Memory B cell (primary cell): ENCODE data around the gene CAMK2D.

Experiments used
- ATAC-seq: fragments of 150-1000 bp; cut with Tn5 transposase; 2 replicates; pipeline ENCODE4 v1.10.0; 2021; ENCODE audit warnings: low read depth, mild to moderate bottlenecking, moderate library complexity
- DNase-seq, 2 donors: peaks; one replicate each; pipeline ENCODE4 v3.0.0; 2022; ENCODE audit warnings: low spot score in 2 of 2
- H3K27ac Mint-ChIP-seq: one replicate; pipeline ENCODE4 v1.8.0; 2022; ENCODE audit warnings: mild to moderate bottlenecking, moderate library complexity, mixed read lengths
- H3K27me3 Mint-ChIP-seq: one replicate; pipeline ENCODE4 v1.8.0; 2022; ENCODE audit warnings: mixed read lengths
- H3K36me3 Mint-ChIP-seq: one replicate; pipeline ENCODE4 v1.8.0; 2022; ENCODE audit warnings: mild to moderate bottlenecking, mixed read lengths
- H3K4me1 Mint-ChIP-seq: one replicate; pipeline ENCODE4 v1.8.0; 2022; ENCODE audit warnings: mixed read lengths
- H3K4me3 Mint-ChIP-seq: one replicate; pipeline ENCODE4 v1.8.0; 2022; ENCODE audit warnings: mild to moderate bottlenecking, moderate library complexity, mixed read lengths
- H3K9me3 Mint-ChIP-seq: one replicate; pipeline ENCODE4 v1.8.0; 2022; ENCODE audit warnings: mixed read lengths

Gene CAMK2D

DNA sequence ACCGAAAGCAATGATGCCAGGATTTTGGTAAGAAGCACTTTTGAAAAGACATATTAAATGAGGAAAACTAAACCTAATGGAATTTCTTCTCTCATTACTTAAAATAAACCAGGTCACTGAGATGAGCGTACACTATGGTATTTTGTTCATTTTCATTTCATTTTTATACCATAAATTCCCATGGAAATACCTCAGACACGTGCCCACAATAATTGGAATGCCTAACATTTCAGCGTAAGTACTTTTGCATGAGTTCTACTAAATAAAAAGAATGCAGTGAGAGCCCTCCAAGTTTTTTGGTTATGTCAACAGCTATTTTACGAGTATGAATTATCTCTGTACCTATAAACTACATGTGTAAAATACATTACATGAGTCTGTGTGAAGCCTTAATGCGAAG is 3.2 kb downstream of the CAMK2D start:
- Mint-ChIP-seq H3K4me1 (peaks cover 17% of the 10 kb centered on the region), H3K27ac (no peak overlapping the region), H3K4me3 (no peak overlapping the region), H3K27me3 (no peaks in the 10 kb centered on the region), H3K9me3 (no peaks in the 10 kb centered on the region), H3K36me3 (peaks cover 7% of the 10 kb centered on the region)
- no peak for DNase-seq
- no peak for ATAC-seq

DNA sequence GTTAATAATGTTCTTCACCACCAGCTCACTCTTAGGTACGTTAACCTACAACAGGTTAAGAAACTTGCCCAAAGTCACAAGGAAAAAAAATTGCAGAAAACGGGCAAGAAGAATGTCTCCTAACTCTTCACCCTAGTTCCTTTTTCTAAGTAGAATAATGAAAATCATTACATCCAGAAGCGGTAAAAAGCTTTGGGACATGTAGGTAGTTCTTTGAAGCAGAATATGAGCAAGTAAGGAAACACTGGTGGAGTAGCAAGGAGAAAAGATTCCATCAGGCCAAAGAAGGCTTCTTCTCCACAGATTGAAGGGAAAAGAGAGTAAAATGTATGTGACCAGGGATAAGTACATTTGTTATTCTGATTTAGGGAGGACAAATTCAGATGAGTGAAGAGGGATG is 4.1 kb downstream of the CAMK2D start:
- DNase-seq = no peak
- no peaks in the 10 kb centered on the region for H3K27me3 Mint-ChIP-seq
- H3K36me3 Mint-ChIP-seq = peaks cover 9% of the 10 kb centered on the region
- peaks cover 20% of the 10 kb centered on the region for H3K4me1 Mint-ChIP-seq
- ATAC-seq = no peak
- peak overlapping the region; percentile 9 for H3K4me3 Mint-ChIP-seq
- no peaks in the 10 kb centered on the region for H3K9me3 Mint-ChIP-seq
- H3K27ac Mint-ChIP-seq = peak overlapping the region; percentile 67

DNA sequence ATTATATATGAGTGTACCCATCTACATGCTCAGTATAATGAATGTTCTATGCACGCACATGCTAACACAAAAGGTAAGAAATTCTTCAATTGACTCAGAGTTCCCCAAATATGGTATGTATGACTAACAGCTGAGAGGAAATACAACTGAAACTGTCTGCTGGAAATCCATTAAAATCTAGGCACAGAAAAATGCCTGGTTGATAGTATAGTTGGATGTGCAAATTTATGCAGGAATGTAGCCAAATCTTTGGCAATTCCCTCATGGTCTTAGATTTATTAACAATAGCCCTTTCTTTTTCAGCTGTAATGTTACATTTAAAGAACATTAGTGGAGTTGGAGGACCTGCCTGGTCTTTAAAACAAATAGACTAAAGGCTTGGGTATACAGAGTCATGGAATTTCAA is 5.5 kb downstream of the CAMK2D start:
- ATAC-seq = no peak
- peaks cover 9% of the 10 kb centered on the region for H3K36me3 Mint-ChIP-seq
- DNase-seq = no peak

DNA sequence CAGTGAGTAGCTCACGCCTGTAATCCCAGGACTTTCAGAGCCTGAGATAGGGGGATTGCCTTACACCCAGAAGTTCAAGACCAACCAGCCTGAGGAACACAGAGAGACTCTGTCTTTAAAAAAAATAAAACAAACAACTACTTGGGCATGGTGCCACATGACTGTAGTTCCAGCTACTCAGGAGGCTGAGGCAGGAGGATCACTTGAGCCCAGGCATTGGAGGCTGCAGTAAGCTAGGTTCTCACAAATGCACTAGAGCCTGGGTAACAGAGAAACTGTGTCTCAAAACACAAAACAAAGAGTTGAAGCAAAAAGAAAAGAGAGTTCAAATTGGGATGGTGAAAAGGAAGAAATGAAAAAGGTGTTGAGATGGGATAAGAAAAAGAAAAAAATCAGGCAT is 10.8 kb downstream of the CAMK2D start:
- Mint-ChIP-seq H3K36me3 (peaks cover 15% of the 10 kb centered on the region), H3K27ac (no peak overlapping the region), H3K4me3 (no peak overlapping the region), H3K27me3 (no peaks in the 10 kb centered on the region), H3K4me1 (peaks cover 9% of the 10 kb centered on the region), H3K9me3 (no peaks in the 10 kb centered on the region)
- ATAC-seq (no peak), DNase-seq (no peak)

More for the DNA sequence above, 5.5 kb downstream of the CAMK2D start:
- peaks cover 20% of the 10 kb centered on the region for H3K4me1 Mint-ChIP-seq
- no peak overlapping the region for H3K27ac Mint-ChIP-seq
- H3K4me3 Mint-ChIP-seq = no peak overlapping the region
- no peaks in the 10 kb centered on the region for H3K9me3 Mint-ChIP-seq
- no peaks in the 10 kb centered on the region for H3K27me3 Mint-ChIP-seq

DNA sequence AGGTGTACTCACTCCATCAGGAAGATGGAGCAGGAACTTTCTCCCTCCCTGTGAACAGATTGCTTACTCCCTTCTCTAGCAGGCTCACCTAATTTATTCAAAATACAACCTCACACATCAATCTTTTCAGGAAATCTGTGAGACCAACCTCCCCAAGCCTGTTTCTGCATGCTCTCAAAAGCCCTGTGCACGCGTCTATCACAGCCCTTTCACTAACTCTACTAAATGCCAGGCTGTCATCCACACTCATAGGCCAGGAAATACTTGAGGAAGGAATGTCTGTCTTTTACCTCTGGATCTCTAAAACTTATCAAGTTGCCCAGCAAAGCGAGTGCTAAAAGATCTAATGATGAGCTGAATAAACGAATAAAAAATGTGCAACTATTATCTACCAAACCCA is 11.2 kb downstream of the CAMK2D start:
- Mint-ChIP-seq H3K4me3 (no peak overlapping the region), H3K36me3 (peaks cover 15% of the 10 kb centered on the region)

DNA sequence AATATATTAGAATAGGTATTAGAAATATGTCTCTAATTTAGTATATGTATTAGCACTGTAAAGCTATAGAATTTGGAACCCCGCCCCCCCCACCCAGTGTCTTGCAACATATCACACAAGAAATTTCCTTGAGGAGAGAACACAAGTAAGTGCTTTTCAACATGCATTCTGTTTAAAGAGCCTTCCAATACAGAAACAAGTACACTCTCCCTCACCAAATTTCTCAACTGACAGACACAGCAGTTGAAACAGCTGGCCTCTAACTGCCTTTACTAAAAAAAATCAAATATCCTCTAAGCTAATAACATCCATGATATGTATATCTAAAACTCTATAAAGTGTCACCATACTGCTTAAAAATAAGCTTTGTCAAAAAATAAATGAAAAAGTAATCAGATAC is 12.4 kb downstream of the CAMK2D start:
- no peak for DNase-seq
- peaks cover 9% of the 10 kb centered on the region for H3K4me1 Mint-ChIP-seq
- no peaks in the 10 kb centered on the region for H3K9me3 Mint-ChIP-seq
- no peaks in the 10 kb centered on the region for H3K27me3 Mint-ChIP-seq
- no peak overlapping the region for H3K4me3 Mint-ChIP-seq
- no peak overlapping the region for H3K27ac Mint-ChIP-seq
- H3K36me3 Mint-ChIP-seq = peaks cover 15% of the 10 kb centered on the region
- no peak for ATAC-seq

More for the DNA sequence above, 11.2 kb downstream of the CAMK2D start:
- Mint-ChIP-seq H3K9me3 (no peaks in the 10 kb centered on the region), H3K4me1 (peaks cover 9% of the 10 kb centered on the region), H3K27me3 (no peaks in the 10 kb centered on the region), H3K27ac (no peak overlapping the region)
- DNase-seq (no peak), ATAC-seq (no peak)

DNA sequence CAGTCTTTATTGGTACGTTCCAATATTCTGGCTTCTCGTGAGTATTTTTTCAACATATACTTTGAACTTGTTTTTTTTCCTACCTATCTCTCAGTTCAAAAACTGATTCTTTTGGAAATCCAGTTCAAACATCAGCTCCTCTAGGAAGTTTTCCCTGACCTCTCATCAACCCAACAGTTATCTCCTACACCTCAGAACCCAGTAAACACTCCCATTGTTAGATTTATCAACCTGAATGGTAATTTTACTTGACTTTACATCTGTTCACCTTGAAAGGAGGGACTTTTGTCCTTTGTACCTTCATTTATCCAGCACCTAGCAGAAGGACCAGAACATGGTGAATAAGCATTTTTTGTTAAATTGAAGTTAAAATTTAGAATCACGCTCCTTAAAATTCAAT is 13.6 kb downstream of the CAMK2D start:
- Mint-ChIP-seq H3K27ac (no peak overlapping the region), H3K9me3 (no peaks in the 10 kb centered on the region)

DNA sequence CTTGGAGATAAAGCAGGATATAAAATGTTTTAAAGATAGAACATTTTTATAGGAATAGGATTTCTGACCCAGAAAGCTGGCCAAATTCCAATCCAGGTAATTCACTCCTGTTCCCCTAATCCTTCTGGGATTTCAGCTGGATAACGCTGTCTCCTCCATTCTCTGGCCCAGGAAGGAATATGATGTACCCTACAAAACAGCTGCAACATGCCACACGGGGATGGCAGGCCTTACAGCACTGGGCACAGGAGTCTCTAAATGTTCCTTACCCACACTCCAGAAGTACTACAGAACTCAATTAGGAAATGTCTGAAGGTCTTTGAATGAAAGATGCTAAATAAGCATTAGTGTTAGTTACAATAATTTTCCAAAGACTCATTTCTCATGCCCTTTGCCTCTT is 15.8 kb downstream of the CAMK2D start:
- ATAC-seq (no peak), DNase-seq (no peak)
- H3K36me3 Mint-ChIP-seq = peaks cover 12% of the 10 kb centered on the region
- no peak overlapping the region for H3K27ac Mint-ChIP-seq
- H3K27me3 Mint-ChIP-seq = no peaks in the 10 kb centered on the region
- H3K9me3 Mint-ChIP-seq = no peaks in the 10 kb centered on the region
- H3K4me3 Mint-ChIP-seq = no peak overlapping the region
- peaks cover 10% of the 10 kb centered on the region for H3K4me1 Mint-ChIP-seq

More for the DNA sequence above, 13.6 kb downstream of the CAMK2D start:
- Mint-ChIP-seq H3K4me1 (peaks cover 9% of the 10 kb centered on the region), H3K27me3 (no peaks in the 10 kb centered on the region), H3K4me3 (no peak overlapping the region), H3K36me3 (peaks cover 13% of the 10 kb centered on the region)
- ATAC-seq (no peak), DNase-seq (no peak)

DNA sequence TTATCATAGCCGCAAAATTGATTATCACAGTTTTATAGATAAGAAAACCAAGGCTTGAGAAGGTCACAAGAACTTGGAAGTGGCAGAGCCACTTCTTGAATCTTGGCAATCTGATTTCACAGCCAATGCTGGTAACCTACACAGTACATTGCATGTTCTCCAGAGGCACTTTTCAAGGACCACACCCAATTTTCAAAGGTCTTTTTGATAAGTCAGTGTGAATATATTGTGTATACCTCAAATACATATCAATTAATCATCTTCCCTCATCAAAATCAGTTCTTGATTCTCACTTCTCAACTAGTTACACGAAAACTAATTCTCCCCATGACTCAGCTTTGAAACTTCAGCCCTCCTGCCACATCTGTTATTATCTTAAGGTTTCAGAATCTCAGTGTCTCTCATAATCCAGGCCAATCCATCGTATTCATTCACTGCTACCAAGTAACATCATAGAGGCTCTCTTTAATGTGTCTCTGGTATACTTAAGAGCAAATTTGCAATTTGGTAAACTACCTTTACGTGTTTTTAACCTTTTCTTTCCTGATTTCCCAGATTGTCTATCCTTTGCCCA is 16.8 kb downstream of the CAMK2D start:
- H3K27ac Mint-ChIP-seq = no peak overlapping the region
- H3K27me3 Mint-ChIP-seq = no peaks in the 10 kb centered on the region
- DNase-seq = no peak
- H3K4me3 Mint-ChIP-seq = no peak overlapping the region
- peaks cover 9% of the 10 kb centered on the region for H3K36me3 Mint-ChIP-seq
- peaks cover 10% of the 10 kb centered on the region for H3K4me1 Mint-ChIP-seq
- ATAC-seq = no peak
- H3K9me3 Mint-ChIP-seq = no peaks in the 10 kb centered on the region

DNA sequence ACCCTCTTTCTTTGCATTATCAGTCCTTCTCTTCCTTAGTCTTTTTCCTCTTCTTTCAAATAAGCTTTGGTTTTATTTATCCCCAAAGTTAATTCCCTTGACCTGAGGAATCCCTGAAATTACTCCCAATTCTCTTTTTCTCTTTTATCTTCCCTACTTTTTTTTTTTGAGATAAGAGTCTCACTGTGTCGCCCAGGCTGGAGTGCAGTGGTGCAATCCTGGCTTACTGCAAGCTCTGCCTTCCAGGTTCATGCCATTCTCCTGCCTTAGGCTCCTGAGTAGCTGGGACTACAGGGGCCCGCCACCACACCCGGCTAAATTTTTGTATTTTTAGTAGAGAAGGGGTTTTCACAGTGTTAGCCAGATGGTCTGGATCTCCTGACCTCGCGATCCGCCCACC is 17.8 kb downstream of the CAMK2D start:
- ATAC-seq = no peak
- H3K27ac Mint-ChIP-seq = no peak overlapping the region
- H3K4me1 Mint-ChIP-seq = peaks cover 14% of the 10 kb centered on the region
- no peak overlapping the region for H3K4me3 Mint-ChIP-seq
- H3K36me3 Mint-ChIP-seq = peaks cover 9% of the 10 kb centered on the region
- no peaks in the 10 kb centered on the region for H3K27me3 Mint-ChIP-seq
- DNase-seq = no peak
- H3K9me3 Mint-ChIP-seq = no peaks in the 10 kb centered on the region

DNA sequence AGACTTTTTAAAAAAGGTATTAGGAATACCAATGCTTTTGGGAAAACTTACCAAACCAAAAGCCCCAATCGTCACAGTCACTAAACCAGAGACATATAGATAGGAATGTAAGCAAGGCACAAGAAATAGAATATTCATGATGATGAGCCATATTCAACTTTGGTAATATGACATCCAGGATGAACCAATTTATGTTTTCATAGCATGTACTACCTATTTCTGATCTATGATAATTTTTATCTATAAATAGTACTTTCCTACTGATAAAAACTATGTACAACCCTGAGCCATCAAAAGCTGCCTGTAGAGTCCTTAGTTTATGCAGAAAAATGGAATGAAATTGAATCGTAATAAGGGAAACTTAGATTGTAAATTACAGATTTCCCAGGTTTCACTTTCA is 18.9 kb downstream of the CAMK2D start:
- ATAC-seq = no peak
- H3K4me1 Mint-ChIP-seq = peaks cover 14% of the 10 kb centered on the region
- H3K27me3 Mint-ChIP-seq = no peaks in the 10 kb centered on the region
- H3K36me3 Mint-ChIP-seq = peaks cover 7% of the 10 kb centered on the region
- no peak overlapping the region for H3K27ac Mint-ChIP-seq
- no peak overlapping the region for H3K4me3 Mint-ChIP-seq
- H3K9me3 Mint-ChIP-seq = no peaks in the 10 kb centered on the region
- no peak for DNase-seq

DNA sequence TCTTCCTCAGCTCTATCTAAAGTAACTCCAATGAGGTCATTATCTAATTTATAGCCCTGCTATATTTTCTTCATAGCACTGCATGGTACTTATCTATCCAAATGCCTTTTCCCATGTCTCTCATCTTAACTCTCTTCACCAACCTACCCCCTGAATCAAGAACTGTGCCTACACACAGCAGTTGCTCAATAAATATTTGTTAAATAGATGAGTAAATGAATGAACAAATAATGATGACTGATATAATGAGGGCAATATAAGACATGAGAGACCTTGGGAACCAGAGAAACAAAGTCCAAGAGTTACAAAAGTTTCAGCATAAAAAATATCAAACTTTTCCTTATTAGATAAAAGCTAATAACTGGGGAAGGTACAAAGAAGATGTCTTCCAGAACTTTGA is 19.6 kb downstream of the CAMK2D start:
- peak overlapping the region; percentile 17 for H3K27ac Mint-ChIP-seq
- no peaks in the 10 kb centered on the region for H3K9me3 Mint-ChIP-seq
- H3K36me3 Mint-ChIP-seq = peaks cover 7% of the 10 kb centered on the region
- H3K27me3 Mint-ChIP-seq = no peaks in the 10 kb centered on the region
- no peak for ATAC-seq
- no peak overlapping the region for H3K4me3 Mint-ChIP-seq
- no peak for DNase-seq
- H3K4me1 Mint-ChIP-seq = peaks cover 17% of the 10 kb centered on the region

DNA sequence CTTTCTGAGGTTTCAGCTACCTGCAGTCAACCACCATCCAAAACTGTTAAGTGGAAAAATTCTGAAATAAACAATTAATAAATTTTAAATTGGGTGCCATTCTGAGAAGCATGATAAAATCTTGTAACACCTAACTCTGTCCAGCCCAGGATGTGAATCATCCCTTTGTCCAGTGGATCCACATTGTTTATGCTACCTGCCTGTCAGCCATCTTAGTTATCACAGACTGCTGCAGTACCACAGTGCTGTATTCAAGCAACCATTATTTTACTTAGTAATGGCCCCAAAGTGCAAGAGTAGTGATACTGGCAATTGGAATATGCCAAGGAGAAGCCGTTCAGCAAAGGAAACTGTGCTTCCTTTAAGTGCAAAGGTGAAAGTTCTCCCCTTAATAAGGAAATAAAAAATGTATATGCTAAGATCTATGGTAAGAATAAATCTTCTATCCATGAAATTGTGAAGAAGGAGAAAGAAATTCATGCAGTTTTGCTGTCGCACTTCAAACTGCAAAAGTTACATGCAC is 20.6 kb downstream of the CAMK2D start:
- Mint-ChIP-seq H3K4me3 (no peak overlapping the region), H3K9me3 (no peaks in the 10 kb centered on the region), H3K27ac (no peak overlapping the region), H3K4me1 (peaks cover 19% of the 10 kb centered on the region), H3K36me3 (peaks cover 7% of the 10 kb centered on the region), H3K27me3 (no peaks in the 10 kb centered on the region)
- DNase-seq (no peak), ATAC-seq (no peak)

DNA sequence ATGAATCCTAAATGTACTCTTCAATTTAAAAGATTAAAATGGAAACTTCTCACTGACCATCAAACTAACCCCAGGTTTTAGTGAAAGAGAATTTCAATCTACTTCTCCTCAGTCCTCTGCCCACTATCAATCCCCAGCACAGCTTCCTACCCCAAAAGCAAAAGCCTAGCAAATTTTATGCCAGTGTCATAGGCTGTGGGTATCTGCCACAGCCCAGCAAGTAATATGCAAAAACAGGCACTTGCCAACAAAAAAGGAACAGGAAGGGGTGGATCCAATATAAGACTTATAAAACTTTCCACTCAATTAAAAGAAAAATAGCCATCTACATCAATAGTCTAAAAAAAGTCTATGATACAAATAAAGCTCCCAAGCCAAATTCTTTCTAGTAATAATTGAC is 22.3 kb downstream of the CAMK2D start:
- no peak for DNase-seq
- Mint-ChIP-seq H3K4me3 (peak overlapping the region; percentile 31), H3K9me3 (no peaks in the 10 kb centered on the region), H3K27me3 (no peaks in the 10 kb centered on the region), H3K36me3 (peaks cover 9% of the 10 kb centered on the region), H3K27ac (no peak overlapping the region), H3K4me1 (peaks cover 19% of the 10 kb centered on the region)
- peak; percentile 95 for ATAC-seq

DNA sequence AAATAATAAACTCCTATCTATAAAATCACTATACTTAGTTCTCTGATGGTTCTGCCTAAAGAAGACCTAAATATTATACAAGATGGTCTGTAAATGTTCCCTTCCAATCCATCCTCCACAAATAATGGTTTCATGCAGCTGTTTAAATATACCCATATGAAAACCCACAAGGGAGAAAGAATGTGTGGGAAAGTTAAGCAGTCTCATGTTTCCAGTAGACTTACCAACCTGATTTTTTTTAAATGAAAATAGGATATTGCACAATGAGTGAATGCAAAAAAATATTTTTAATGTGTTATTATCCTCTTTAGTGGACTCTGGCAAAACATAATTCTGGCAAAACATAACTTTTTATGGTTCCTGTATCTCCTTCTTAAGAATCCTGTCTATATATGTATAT is 23.3 kb downstream of the CAMK2D start:
- H3K27ac Mint-ChIP-seq = no peak overlapping the region
- H3K36me3 Mint-ChIP-seq = peaks cover 9% of the 10 kb centered on the region
- ATAC-seq (no peak), DNase-seq (no peak)
- H3K4me1 Mint-ChIP-seq = peaks cover 19% of the 10 kb centered on the region
- H3K27me3 Mint-ChIP-seq = no peaks in the 10 kb centered on the region
- no peak overlapping the region for H3K4me3 Mint-ChIP-seq
- no peaks in the 10 kb centered on the region for H3K9me3 Mint-ChIP-seq
